Panc1 (cell line): ENCODE measurements around the gene SEPTIN2.

Experiments used
- CTCF ChIP-seq: fragments of 450-650 bp; IDR thresholded peaks from 2 replicates; pipeline ENCODE4 v1.5.1; 2017; ENCODE audit warnings: mild to moderate bottlenecking
- POLR2AphosphoS5 ChIP-seq: IDR thresholded peaks from 2 replicates; pipeline ENCODE4 v1.6.1; 2012; ENCODE audit warnings: mild to moderate bottlenecking, low read depth, low read length, moderate library complexity
- REST ChIP-seq, 2 experiments: IDR thresholded peaks; 2 replicates each; pipeline ENCODE4 v1.6.1; 2011 to 2012; ENCODE audit warnings: low read depth in 2 of 2, control low read depth in 1 of 2, low read length in 1 of 2, mild to moderate bottlenecking in 1 of 2, moderate library complexity in 1 of 2; ENCODE audit not compliant: insufficient read depth in 1 of 2
- SIN3A ChIP-seq: IDR thresholded peaks from 2 replicates; pipeline ENCODE4 v1.6.1; 2012; ENCODE audit warnings: low read depth, mild to moderate bottlenecking, low read length, moderate library complexity, borderline replicate concordance; ENCODE audit not compliant: insufficient read depth

GRCh38 chr2:241275504-241275903 is 40.2 kb upstream of the SEPTIN2 start:
- no peak for TF ChIP-seq CTCF
- no peak for TF ChIP-seq POLR2AphosphoS5
- TF ChIP-seq SIN3A = no peak
- TF ChIP-seq REST (IDR thresholded peaks at IDR 0.05; ENCODE audit: insufficient read depth in 1 of 2, low read depth in 2 of 2, low read length in 1 of 2) = no peak
